22Rv1 (cell line): ENCODE measurements around the gene FAM117A.

Experiments used
- H3K27ac ChIP-seq: fragments of 450-650 bp; 2 replicates; pipeline ENCODE4 v1.5.1; 2017
- ZFX ChIP-seq: fragments of 450-650 bp; IDR thresholded peaks from 2 replicates; pipeline ENCODE4 v1.6.1; 2017; ENCODE audit warnings: antibody characterized with exemption, borderline replicate concordance
- TF ChIP-seq, protein P1 (sequence below): fragments of 450-650 bp; IDR thresholded peaks from 2 replicates; pipeline ENCODE4 v1.5.1; 2017; ENCODE audit warnings: mild to moderate bottlenecking

The FAM117A gene

DNA sequence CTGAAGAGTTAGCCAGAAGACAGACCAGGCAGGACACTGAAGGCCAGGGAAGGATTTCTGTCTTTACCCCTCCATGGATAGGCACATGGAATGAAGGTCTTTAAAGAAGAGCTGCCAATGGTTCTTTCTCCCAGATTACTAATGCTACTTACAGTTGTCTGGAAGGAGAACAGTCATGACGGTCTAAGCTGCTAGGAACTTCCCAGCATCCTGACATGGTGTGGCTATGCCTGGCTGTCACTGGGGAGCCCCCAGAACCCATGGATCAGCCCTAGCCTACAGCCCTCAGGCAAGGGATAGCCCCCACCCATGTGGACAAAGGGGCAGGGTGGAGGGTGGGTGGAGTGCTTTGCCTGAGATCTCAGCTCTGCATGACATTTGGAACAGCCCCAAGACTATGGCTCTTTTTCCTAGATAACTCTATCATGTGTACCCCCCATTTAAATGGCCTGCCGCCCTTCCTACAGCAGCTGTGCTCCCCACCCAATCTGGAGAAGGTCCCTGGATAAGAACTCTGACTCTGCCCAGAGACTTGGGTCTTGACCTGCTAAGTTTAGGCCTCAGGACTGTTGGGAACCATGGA lies 15.3 kb upstream of the FAM117A start:
- TF ChIP-seq, protein P1, sequence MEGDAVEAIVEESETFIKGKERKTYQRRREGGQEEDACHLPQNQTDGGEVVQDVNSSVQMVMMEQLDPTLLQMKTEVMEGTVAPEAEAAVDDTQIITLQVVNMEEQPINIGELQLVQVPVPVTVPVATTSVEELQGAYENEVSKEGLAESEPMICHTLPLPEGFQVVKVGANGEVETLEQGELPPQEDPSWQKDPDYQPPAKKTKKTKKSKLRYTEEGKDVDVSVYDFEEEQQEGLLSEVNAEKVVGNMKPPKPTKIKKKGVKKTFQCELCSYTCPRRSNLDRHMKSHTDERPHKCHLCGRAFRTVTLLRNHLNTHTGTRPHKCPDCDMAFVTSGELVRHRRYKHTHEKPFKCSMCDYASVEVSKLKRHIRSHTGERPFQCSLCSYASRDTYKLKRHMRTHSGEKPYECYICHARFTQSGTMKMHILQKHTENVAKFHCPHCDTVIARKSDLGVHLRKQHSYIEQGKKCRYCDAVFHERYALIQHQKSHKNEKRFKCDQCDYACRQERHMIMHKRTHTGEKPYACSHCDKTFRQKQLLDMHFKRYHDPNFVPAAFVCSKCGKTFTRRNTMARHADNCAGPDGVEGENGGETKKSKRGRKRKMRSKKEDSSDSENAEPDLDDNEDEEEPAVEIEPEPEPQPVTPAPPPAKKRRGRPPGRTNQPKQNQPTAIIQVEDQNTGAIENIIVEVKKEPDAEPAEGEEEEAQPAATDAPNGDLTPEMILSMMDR: no peak
- TF ChIP-seq ZFX: no peak
- H3K27ac ChIP-seq: no peak overlapping the region

DNA sequence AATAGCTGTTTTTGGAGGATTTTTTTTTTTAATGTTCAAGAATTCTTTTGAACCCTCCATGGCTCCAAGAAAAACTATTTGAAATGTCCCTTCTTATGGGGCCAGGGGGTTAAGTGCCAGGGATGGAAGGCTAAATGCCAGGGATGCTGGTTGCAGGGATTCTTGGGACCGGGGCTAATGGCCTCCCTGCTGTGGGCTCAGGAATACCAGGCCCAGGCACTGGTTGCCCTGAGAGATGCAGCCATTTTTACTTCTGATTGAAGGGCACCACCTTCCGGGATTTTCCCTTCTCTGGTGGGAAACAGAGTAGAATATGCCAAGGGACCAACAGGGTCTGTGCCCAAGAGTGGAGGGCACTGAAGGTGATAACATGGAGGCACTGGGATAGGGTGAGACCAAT lies 13.6 kb upstream of the FAM117A start:
- H3K27ac ChIP-seq: no peak overlapping the region
- TF ChIP-seq, protein P1: no peak
- TF ChIP-seq ZFX: no peak

DNA sequence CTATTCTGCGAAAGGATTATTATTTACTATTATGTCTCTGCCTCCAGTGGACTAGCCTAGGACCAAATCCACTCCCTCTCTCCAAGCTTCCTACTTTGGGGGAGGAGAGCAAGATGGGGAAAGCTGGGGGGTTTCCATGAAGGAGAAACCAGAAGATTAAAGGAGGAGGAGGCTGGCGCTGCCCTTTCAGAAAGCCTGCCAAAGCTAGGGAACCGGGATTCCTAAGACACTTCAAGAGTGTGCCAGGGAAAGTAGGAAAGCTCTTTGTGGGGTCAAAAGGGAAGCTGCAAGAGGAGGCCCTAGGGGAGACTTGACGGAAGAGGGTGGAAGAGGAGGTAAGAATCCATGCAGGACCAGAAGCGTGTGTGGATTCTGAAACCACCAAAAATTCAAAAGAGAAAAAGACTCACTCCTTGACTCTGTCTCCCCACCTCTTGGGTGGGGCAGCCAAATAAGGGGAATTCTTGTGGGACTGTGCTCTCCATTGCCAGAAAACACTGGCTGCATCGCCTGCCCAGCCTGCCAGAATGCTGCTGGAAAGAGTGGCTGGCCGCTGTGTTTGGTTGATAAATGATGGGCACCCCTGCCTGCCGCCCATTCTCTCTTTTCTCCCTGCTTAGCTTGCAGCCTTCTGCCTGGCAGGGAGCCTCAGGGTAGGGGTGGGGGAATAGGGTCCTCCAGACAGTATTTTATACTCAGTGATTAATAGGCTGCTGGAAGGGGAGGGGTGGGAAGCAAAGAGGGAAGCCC lies 12.8 kb upstream of the FAM117A start:
- H3K27ac ChIP-seq: no peak overlapping the region
- TF ChIP-seq, protein P1: no peak
- TF ChIP-seq ZFX: no peak

- TF ChIP-seq, protein P1: no peak
- no peak for TF ChIP-seq ZFX
- H3K27ac ChIP-seq: no peak overlapping the region
Measured at GRCh38 chr17:49775546-49776260, 11.8 kb upstream of the FAM117A start.

DNA sequence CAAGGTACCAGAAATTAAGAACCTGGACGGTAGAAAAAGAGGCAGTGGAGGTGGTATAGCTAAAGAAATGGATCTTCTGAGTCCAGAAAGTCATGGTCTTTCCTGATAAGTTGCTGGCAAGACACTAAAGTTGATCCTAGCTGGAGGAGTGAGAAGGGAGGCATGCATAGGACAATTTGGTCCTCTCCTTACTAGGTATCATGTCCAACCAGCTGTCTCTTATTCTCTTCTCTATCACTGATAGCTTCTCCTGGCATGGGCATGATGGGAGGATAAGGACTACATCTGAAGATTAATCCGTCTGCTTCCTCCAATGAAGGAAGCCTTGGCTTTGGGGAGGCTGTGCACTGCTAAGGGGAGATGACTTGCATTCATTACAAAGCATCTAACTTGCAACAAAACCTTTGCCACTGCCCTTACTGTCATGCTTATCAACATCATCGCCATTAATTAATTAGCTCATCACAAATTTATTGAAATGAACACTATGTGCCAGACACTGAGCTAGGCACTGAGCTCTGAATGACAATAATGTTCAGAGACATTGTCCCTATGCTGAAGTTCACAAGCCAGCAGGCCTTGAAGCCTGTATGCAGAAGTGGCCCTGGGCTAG lies 3.1 kb upstream of the FAM117A start:
- TF ChIP-seq ZFX: no peak
- TF ChIP-seq, protein P1: no peak
- H3K27ac ChIP-seq: no peak overlapping the region

GRCh38 chr17:49764559-49765180 lies 739 bp upstream of the FAM117A start:
- TF ChIP-seq, protein P1: no peak
- TF ChIP-seq ZFX: no peak

More at GRCh38 chr17:49764559-49765180, 739 bp upstream of the FAM117A start:
- H3K27ac ChIP-seq: no peak overlapping the region
